K562 (cell line): ENCODE data around the gene RNF32. TPM values are rescaled to one million over a fixed set of nuclear protein-coding genes. Genes with fewer than 3 reads are reported as not detected.

ENCODE experiments used
- ARID2 ChIP-seq: fragments of 450-650 bp; IDR thresholded peaks from 2 replicates; pipeline ENCODE4 v1.6.1; 2017; ENCODE audit warnings: antibody characterized with exemption, mild to moderate bottlenecking
- BCL6 ChIP-seq: fragments of 250-450 bp; sonication (Bioruptor Pico); IDR thresholded peaks from 2 replicates; pipeline ENCODE4 v1.4.0; 2020
- BCLAF1 ChIP-seq, 2 experiments: fragments of 450-650 bp in 1 of 2; IDR thresholded peaks; 2 replicates each; pipeline ENCODE4 v1.6.1; 2011 to 2017; ENCODE audit warnings: low read depth in 2 of 2, antibody characterized with exemption in 1 of 2, borderline replicate concordance in 1 of 2, low read length in 1 of 2, mild to moderate bottlenecking in 1 of 2, mixed read lengths in 1 of 2; ENCODE audit not compliant: control insufficient read depth in 1 of 2
- CBFA2T3 ChIP-seq: fragments of 450-650 bp; IDR thresholded peaks from 2 replicates; pipeline ENCODE4 v1.6.1; 2017
- CREM ChIP-seq: IDR thresholded peaks from 2 replicates; pipeline ENCODE4 v1.6.1; 2014; ENCODE audit warnings: antibody characterized with exemption, low read depth
- DMBX1 ChIP-seq: fragments of 250-450 bp; sonication (Bioruptor Pico); IDR thresholded peaks from 2 replicates; pipeline ENCODE4 v1.8.0; 2022; ENCODE audit warnings: inconsistent platforms, mild to moderate bottlenecking, moderate library complexity, borderline replicate concordance
- FOXJ2 ChIP-seq: fragments of 200-800 bp; sonication (Bioruptor generic); IDR thresholded peaks from 2 replicates; pipeline ENCODE4 v1.6.1; 2016; ENCODE audit warnings: missing genetic modification characterization, missing compliant biosample characterization
- HCFC1 ChIP-seq: IDR thresholded peaks from 2 replicates; pipeline ENCODE4 v1.6.1; 2012; ENCODE audit warnings: low read depth, low read length, improper control_type of control experiment
- HDAC6 ChIP-seq: IDR thresholded peaks from 2 replicates; pipeline ENCODE4 v1.6.1; 2012; ENCODE audit warnings: low read depth, mild to moderate bottlenecking, control low read depth, inconsistent platforms, low read length, moderate library complexity
- HEY1 ChIP-seq: fragments of 250-450 bp; sonication (Bioruptor Pico); IDR thresholded peaks from 2 replicates; pipeline ENCODE4 v1.5.0; 2020; ENCODE audit warnings: mild to moderate bottlenecking, moderate library complexity, borderline replicate concordance
- MAFG ChIP-seq: fragments of 450-650 bp; conservative IDR thresholded peaks from 2 replicates; pipeline ENCODE4 v1.6.1; 2016; ENCODE audit warnings: missing genetic modification characterization, missing compliant biosample characterization
- SOX6 ChIP-seq: fragments of 450-650 bp; IDR thresholded peaks from 2 replicates; pipeline ENCODE4 v1.6.1; 2014; ENCODE audit warnings: mild to moderate bottlenecking
- TCF3 ChIP-seq: sonication (generic); formaldehyde crosslinking; IDR thresholded peaks from 2 replicates; pipeline ENCODE4 v1.4.0; 2020; ENCODE audit warnings: mild to moderate bottlenecking, missing genetic modification reagents
- TEAD4 ChIP-seq, 2 experiments: sonication (generic) in 1 of 2; formaldehyde crosslinking in 1 of 2; IDR thresholded peaks; 2 replicates each; pipeline versions ENCODE4 v1.6.1 to v1.8.0; 2012 to 2022; ENCODE audit warnings: borderline replicate concordance in 1 of 2, inconsistent platforms in 1 of 2, low read length in 1 of 2, mild to moderate bottlenecking in 1 of 2, missing genetic modification reagents in 1 of 2
- THRA ChIP-seq: fragments of 450-650 bp; IDR thresholded peaks from 2 replicates; pipeline ENCODE4 v1.6.1; 2017; ENCODE audit warnings: mild to moderate bottlenecking, moderate library complexity
- TSC22D4 ChIP-seq: fragments of 450-650 bp; IDR thresholded peaks from 2 replicates; pipeline ENCODE4 v1.6.1; 2016; ENCODE audit warnings: missing genetic modification characterization, missing biosample characterization, control low read depth
- ZBTB33 ChIP-seq: sonication (generic); formaldehyde crosslinking; IDR thresholded peaks from 2 replicates; pipeline ENCODE4 v1.8.1; 2023; ENCODE audit warnings: mild to moderate bottlenecking, missing genetic modification reagents
- ZNF217 ChIP-seq: sonication (generic); formaldehyde crosslinking; IDR thresholded peaks from 2 replicates; pipeline ENCODE4 v1.8.0; 2022; ENCODE audit warnings: mild to moderate bottlenecking, missing genetic modification reagents
- ZNF263 ChIP-seq: sonication (generic); formaldehyde crosslinking; IDR thresholded peaks from 2 replicates; pipeline ENCODE4 v1.8.0; 2022; ENCODE audit warnings: mild to moderate bottlenecking, missing genetic modification reagents, borderline replicate concordance
- ZNF655 ChIP-seq: fragments of 250-450 bp; sonication (Bioruptor Pico); IDR thresholded peaks from 2 replicates; pipeline ENCODE4 v1.5.0; 2021
- polyA plus RNA-seq, 8 experiments: library from polyadenylated mRNA; depleted of rRNA in 4 of 8; stranded (reverse) in 5 of 8; unstranded in 3 of 8; fragments of >200 nt; fragmentation: Nextera tagmentation in 2 of 8; fragmentation: Illumina TruSeq in 1 of 8; extraction: Ambion mirVana in 2 of 8; extraction: Trizol in 1 of 8; gene quantifications; 2 replicates each; pipeline versions ENCODE4 v1.2.1 to v1.2.3, GENCODE V29; 2011 to 2014; ENCODE audit warnings: inconsistent platforms in 1 of 8, missing spikeins in 1 of 8
- total RNA-seq, 7 experiments: library from RNA; depleted of rRNA in 6 of 7; stranded (reverse); fragments of >200 nt in 6 of 7; fragmentation: Illumina TruSeq in 2 of 7; extraction: Trizol in 2 of 7; gene quantifications; 2 replicates each; pipeline versions ENCODE4 v1.2.1 to v1.2.3, GENCODE V29; 2011 to 2021; ENCODE audit warnings: low replicate concordance in 1 of 7

The RNF32 gene
- total and polyA plus RNA-seq, 9 of the 15 experiments (the other 6 are each of a cell fraction or from before 2014, with no cell fraction given), result 2.6 to 7.0 (median 4.6) TPM

GRCh38 chr7:156609010-156609877 is 31.3 kb upstream of the RNF32 start (continued):
- TF ChIP-seq ZNF655 (no peak), FOXJ2 (tag) (0 out of 2 replicates have a peak, but pooled peaks have one; percentile 23), BCLAF1 (IDR thresholded peaks at IDR 0.05; ENCODE audit: borderline replicate concordance in 1 of 2, control insufficient read depth in 1 of 2, low read depth in 2 of 2, low read length in 1 of 2) (no peak), CBFA2T3 (peak; percentile 71), MAFG (no peak), HDAC6 (no peak), TEAD4 (IDR thresholded peaks at IDR 0.05; ENCODE audit: low read length) (peak; percentile 47; the same call in 1 of the 2 replicates), TEAD4 (CRISPR knock-in tag; IDR thresholded peaks at IDR 0.05; ENCODE audit: borderline replicate concordance) (no peak), CREM (no peak), HCFC1 (no peak), TCF3 (CRISPR knock-in tag) (peak; percentile 58; the same call in 1 of the 2 replicates), BCL6 (CRISPR knock-in tag) (no peak), SOX6 (peak; percentile 54; the same call in 1 of the 2 replicates), THRA (no peak), TSC22D4 (tag) (no peak), ARID2 (no peak), ZNF217 (CRISPR knock-in tag) (no peak), HEY1 (CRISPR knock-in tag) (no peak), ZBTB33 (no peak), DMBX1 (no peak), ZNF263 (CRISPR knock-in tag) (no peak)
